ENCODE measurements around the gene DEPP1. TPM values are rescaled to one million over a fixed set of nuclear protein-coding genes. Genes with fewer than 3 reads are reported as not detected.

Gene DEPP1
- total and polyA plus RNA-seq, 2 experiments from 2014 or later, result 32.3 to 39.3 TPM

GRCh38 chr10:44966129-44966815 is 12.3 kb downstream of the DEPP1 start:
- Histone ChIP-seq H3K4me3 (no peak overlapping the region), H3K4me1 (ENCODE audit: low read depth) (peaks cover 53% of the 10 kb centered on the region), H3K9me3 (ENCODE audit: low read depth) (no peaks in the 10 kb centered on the region), H3K27me3 (no peaks in the 10 kb centered on the region), H3K36me3 (no peaks in the 10 kb centered on the region), H3K27ac (no peak overlapping the region)
- no peak for TF ChIP-seq CTCF (IDR thresholded peaks at IDR 0.05; ENCODE audit: low read depth, low read length)
- no peak for DNase-seq (ENCODE audit: low read depth in 1 of 2, low spot score in 1 of 2)

- no peaks in the 10 kb centered on the region for H3K9me3 ChIP-seq (ENCODE audit: low read depth)
- H3K4me3 ChIP-seq, result no peak overlapping the region
- H3K4me1 ChIP-seq (ENCODE audit: low read depth), result peaks cover 59% of the 10 kb centered on the region
- DNase-seq (ENCODE audit: low read depth in 1 of 2, low spot score in 1 of 2), result peak in 1 of 2 donors; percentile 73
- TF ChIP-seq CTCF (IDR thresholded peaks at IDR 0.05; ENCODE audit: low read depth, low read length), result no peak
- peak overlapping the region; percentile 95 for H3K27ac ChIP-seq
- H3K27me3 ChIP-seq, result no peaks in the 10 kb centered on the region
- no peaks in the 10 kb centered on the region for H3K36me3 ChIP-seq
These were observed 12.9 kb downstream of the DEPP1 start for GRCh38 chr10:44965651-44966097.

GRCh38 chr10:44965104-44965503 is 13.5 kb downstream of the DEPP1 start:
- Histone ChIP-seq H3K4me1 (ENCODE audit: low read depth) (peaks cover 65% of the 10 kb centered on the region), H3K9me3 (ENCODE audit: low read depth) (no peaks in the 10 kb centered on the region), H3K4me3 (no peak overlapping the region), H3K27ac (peak overlapping the region; percentile 95), H3K27me3 (no peaks in the 10 kb centered on the region), H3K36me3 (no peaks in the 10 kb centered on the region)
- DNase-seq (ENCODE audit: low read depth in 1 of 2, low spot score in 1 of 2), result no peak
- TF ChIP-seq CTCF (IDR thresholded peaks at IDR 0.05; ENCODE audit: low read depth, low read length), result no peak

- Histone ChIP-seq H3K27me3 (no peaks in the 10 kb centered on the region), H3K4me1 (ENCODE audit: low read depth) (peaks cover 66% of the 10 kb centered on the region), H3K36me3 (no peaks in the 10 kb centered on the region), H3K4me3 (no peak overlapping the region), H3K27ac (peak overlapping the region; percentile 95), H3K9me3 (ENCODE audit: low read depth) (no peaks in the 10 kb centered on the region)
- TF ChIP-seq CTCF (IDR thresholded peaks at IDR 0.05; ENCODE audit: low read depth, low read length), result peak; percentile 0
- peak in 1 of 2 donors; percentile 68 for DNase-seq (ENCODE audit: low read depth in 1 of 2, low spot score in 1 of 2)
These were observed 14.6 kb downstream of the DEPP1 start for GRCh38 chr10:44963772-44964633.

DNA sequence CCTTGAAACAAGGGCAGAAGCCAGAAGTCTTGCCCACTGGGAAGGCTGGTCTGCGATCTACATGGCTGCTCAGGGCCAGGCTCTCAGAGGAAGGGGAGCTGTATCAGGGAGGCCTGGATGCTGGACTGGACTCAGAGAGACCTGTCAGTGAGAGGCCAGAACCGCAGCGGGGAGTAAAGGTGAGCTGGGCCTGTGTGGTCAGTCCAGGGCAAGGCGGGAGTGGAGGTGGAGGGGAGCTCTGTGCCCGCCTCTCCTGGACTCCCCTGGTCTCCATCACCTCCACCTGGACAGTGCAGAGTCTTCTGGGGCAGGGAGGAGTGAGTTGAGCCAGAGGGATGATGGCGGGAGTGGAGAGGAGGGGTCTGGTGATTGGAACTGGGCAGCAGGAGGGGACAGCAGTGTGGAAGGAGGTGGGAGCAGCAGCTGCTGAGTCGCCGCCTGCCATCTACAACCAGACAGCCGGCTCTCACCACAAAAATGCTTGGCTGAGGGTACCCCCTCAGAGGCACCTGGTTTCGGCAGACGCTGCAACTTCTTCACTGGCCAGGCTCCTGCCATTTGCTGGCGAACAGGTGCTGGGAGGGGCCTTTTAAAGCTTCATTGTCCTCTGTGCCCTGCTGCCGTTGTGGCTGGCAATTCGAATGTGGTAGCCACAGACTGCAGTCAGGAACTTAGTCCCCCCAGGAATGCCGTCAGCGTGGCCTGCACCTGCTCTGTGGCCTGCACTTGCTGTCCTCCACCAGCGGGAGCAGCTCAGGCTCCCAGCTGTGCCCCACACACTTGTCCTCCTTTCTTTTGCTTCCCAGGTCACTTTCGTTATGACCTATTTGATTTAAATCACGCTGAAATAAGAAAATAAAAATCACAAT is 15.5 kb downstream of the DEPP1 start:
- Histone ChIP-seq H3K27ac (peak overlapping the region; percentile 95), H3K4me1 (ENCODE audit: low read depth) (peaks cover 73% of the 10 kb centered on the region), H3K27me3 (no peaks in the 10 kb centered on the region), H3K9me3 (ENCODE audit: low read depth) (no peaks in the 10 kb centered on the region), H3K36me3 (no peaks in the 10 kb centered on the region), H3K4me3 (no peak overlapping the region)
- peak; percentile 14 for TF ChIP-seq CTCF (IDR thresholded peaks at IDR 0.05; ENCODE audit: low read depth, low read length)
- DNase-seq (ENCODE audit: low read depth in 1 of 2, low spot score in 1 of 2), result peak in 1 of 2 donors; percentile 45
